Kidney epithelial cell (primary cell): ENCODE data around the gene CCR4. TPM values are rescaled to one million over a fixed set of nuclear protein-coding genes. Genes with fewer than 3 reads are reported as not detected.

Experiments
- DNase-seq: peaks from one replicate; pipeline ENCODE4 v3.0.0-alpha.2; 2010; ENCODE audit warnings: low read depth
- H3K27me3 ChIP-seq: 2 replicates; pipeline ENCODE4 v1.6.0; 2011; ENCODE audit warnings: low read length; ENCODE audit not compliant: control insufficient read depth, insufficient read depth
- H3K36me3 ChIP-seq: 2 replicates; pipeline ENCODE4 v1.5.1; 2011; ENCODE audit warnings: low read length; ENCODE audit not compliant: control insufficient read depth, insufficient read depth
- H3K4me3 ChIP-seq: 2 replicates; pipeline ENCODE4 v1.5.1; 2011; ENCODE audit warnings: low read depth, mild to moderate bottlenecking, control low read depth, low read length
- CTCF ChIP-seq: IDR thresholded peaks from 2 replicates; pipeline ENCODE4 v1.5.1; 2011; ENCODE audit warnings: mild to moderate bottlenecking, moderate library complexity, low read length, control low read depth, inconsistent platforms; ENCODE audit not compliant: insufficient read depth, poor library complexity, severe bottlenecking
- total RNA-seq: library from RNA; depleted of rRNA; stranded (reverse); fragments of >200 nt; gene quantifications from 2 replicates; pipeline ENCODE4 v1.2.3, GENCODE V29; 2015

The CCR4 gene
- total RNA-seq, 1 donor from 2014 or later = not detected

GRCh38 chr3:33000691-33001385 is 49.4 kb downstream of the CCR4 start:
- Histone ChIP-seq H3K36me3 (no peaks in the 10 kb centered on the region), H3K27me3 (no peaks in the 10 kb centered on the region), H3K4me3 (no peak overlapping the region)
- TF ChIP-seq CTCF = no peak
- no peak for DNase-seq

- Histone ChIP-seq H3K36me3 (no peaks in the 10 kb centered on the region), H3K4me3 (no peak overlapping the region), H3K27me3 (no peaks in the 10 kb centered on the region)
- DNase-seq = no peak
- no peak for TF ChIP-seq CTCF
These were observed 50.4 kb downstream of the CCR4 start for GRCh38 chr3:33001889-33002288.

GRCh38 chr3:33003308-33003707 is 51.9 kb downstream of the CCR4 start:
- Histone ChIP-seq H3K27me3 (no peaks in the 10 kb centered on the region), H3K36me3 (no peaks in the 10 kb centered on the region), H3K4me3 (no peak overlapping the region)
- no peak for TF ChIP-seq CTCF
- DNase-seq = no peak

GRCh38 chr3:33004205-33004604 is 52.8 kb downstream of the CCR4 start:
- Histone ChIP-seq H3K4me3 (no peak overlapping the region), H3K27me3 (no peaks in the 10 kb centered on the region), H3K36me3 (no peaks in the 10 kb centered on the region)
- TF ChIP-seq CTCF = no peak
- DNase-seq = no peak

- TF ChIP-seq CTCF = no peak
- H3K36me3 ChIP-seq = no peaks in the 10 kb centered on the region
- no peak overlapping the region for H3K4me3 ChIP-seq
- H3K27me3 ChIP-seq = no peaks in the 10 kb centered on the region
- no peak for DNase-seq
These were observed 53.5 kb downstream of the CCR4 start for GRCh38 chr3:33004961-33005360.

Other genes with a start within 250 kb of the CCR4 start
- 2.4 and 2.6 TPM in 2 replicates for gene TRIM71, start 133.6 kb upstream of the CCR4 start, total RNA-seq
- gene GLB1, start 145.5 kb downstream of the CCR4 start, total RNA-seq = 111 and 154 TPM in 2 replicates
- 6.9 and 8.5 TPM in 2 replicates for gene TMPPE, start 145.5 kb downstream of the CCR4 start, total RNA-seq
- 297 and 327 TPM in 2 replicates for gene CRTAP, start 162.4 kb downstream of the CCR4 start, total RNA-seq